ENCODE measurements around the gene BRSK1.

The BRSK1 gene

DNA sequence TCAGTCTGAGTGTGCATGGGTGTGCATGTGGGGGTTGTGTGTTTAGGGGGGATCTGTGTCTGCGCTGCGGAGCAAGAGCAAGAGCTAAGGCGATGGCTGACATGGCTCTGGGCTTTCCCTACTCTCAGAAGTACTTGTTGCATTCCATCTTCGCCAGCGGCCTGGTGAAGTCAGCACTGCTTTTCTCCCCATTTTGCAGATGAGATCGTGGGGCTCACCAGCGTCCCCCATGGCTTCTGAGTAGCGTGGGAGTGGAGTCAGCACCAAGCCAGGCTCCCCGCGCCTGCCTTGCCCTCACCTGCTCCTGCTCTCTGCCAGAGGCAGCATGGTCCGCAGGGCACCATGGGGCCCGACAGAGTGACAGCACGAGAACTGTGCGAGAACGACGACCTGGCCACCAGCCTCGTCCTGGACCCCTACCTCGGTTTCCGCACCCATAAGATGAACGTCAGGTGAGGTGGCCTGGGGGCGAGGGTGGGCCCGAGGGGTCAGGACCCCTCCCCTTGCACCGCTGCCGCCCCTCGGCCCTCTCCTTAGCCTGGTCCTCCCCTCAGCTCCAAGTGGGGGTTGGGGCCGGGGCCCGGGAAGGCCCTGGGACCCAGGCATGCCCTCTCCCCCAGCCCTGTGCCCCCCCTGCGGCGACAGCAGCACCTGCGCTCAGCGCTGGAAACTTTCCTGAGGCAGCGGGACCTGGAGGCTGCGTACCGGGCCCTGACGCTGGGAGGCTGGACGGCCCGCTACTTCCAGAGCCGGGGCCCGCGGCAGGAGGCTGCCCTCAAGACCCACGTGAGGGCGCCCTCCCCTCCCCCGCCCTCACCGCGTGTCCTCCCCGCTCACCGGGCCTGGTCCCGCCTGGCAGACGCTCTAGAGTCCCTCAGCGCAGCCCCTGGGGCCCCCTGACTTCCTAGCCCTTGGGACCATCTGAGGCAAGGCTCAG lies 58.1 kb downstream of the BRSK1 start:
- no peaks in the 10 kb centered on the region for H3K9me3 ChIP-seq (ENCODE audit: low read length)
- H3K4me1 ChIP-seq (ENCODE audit: insufficient read depth, low read length), result peaks cover 13% of the 10 kb centered on the region
- H2AFZ ChIP-seq (ENCODE audit: low read depth, low read length), result no peak overlapping the region
- H3K36me3 ChIP-seq (ENCODE audit: insufficient read depth, low read length), result peaks cover 30% of the 10 kb centered on the region
- H3K4me3 ChIP-seq (ENCODE audit: low read length), result peak overlapping the region; percentile 22
- no peaks in the 10 kb centered on the region for H3K27me3 ChIP-seq (ENCODE audit: insufficient read depth, low read length)

DNA sequence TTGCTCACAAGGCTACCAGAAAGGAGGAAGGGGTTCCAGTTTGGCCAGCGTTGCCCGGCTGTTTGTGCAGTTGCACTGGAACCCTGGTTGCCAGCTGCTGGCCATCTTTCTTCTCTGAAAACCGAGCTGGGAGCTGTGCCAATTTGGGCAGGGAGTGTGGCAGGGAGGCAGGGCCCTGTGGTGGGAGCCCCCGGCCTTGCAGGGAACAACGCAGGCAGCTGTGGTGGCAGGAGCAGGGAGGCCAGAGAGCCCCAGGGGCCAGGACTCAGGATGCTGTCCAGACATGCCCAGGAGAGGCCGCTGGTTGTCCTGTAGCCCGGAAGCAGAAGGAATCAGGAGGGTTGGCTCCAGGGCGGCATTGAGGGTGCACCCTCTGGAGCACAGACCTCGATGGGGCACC lies 60.6 kb downstream of the BRSK1 start:
- Histone ChIP-seq H3K27me3 (ENCODE audit: insufficient read depth, low read length) (no peaks in the 10 kb centered on the region), H3K36me3 (ENCODE audit: insufficient read depth, low read length) (peaks cover 33% of the 10 kb centered on the region), H3K4me3 (ENCODE audit: low read length) (no peak overlapping the region), H2AFZ (ENCODE audit: low read depth, low read length) (no peak overlapping the region), H3K9me3 (ENCODE audit: low read length) (no peaks in the 10 kb centered on the region), H3K4me1 (ENCODE audit: insufficient read depth, low read length) (peaks cover 13% of the 10 kb centered on the region)

DNA sequence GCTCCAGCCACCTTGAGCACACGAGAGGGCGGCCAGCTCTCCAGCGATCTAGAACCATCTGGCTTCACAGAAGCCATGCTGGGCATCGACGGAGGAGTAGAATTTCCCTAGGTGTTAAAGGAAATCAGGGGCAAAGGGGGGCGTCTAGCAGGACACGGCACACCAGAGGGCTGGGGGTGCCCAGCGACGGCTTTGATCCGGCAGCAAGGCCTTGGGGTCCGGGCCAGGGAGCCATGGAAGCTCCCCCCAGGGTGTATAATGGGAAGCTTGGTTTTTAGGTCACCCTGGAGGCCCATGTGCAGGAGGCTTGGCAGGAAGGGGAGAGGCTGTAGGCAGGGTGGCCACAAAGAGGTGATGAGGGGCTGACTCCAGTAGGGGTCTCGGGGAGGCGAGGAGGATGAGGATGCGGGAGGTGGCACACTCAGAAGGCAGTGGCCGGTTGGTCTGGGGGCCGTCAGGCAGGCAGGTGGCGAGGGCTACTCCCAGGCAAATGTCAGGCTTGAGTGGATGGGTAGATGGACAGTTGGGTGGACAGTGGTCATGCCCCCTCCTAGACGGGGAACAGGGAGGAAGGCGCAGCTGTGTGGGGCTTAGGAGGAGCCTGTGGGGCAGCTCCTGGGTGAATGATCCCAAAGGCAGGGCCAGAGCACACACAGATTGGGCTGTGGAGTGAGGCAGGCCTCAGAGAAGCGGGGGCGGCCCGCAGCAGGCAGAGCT lies 61.5 kb downstream of the BRSK1 start:
- Histone ChIP-seq H3K36me3 (ENCODE audit: insufficient read depth, low read length) (peaks cover 33% of the 10 kb centered on the region), H3K9me3 (ENCODE audit: low read length) (no peaks in the 10 kb centered on the region), H3K4me1 (ENCODE audit: insufficient read depth, low read length) (peaks cover 13% of the 10 kb centered on the region), H3K4me3 (ENCODE audit: low read length) (no peak overlapping the region), H3K27me3 (ENCODE audit: insufficient read depth, low read length) (no peaks in the 10 kb centered on the region), H2AFZ (ENCODE audit: low read depth, low read length) (no peak overlapping the region)

DNA sequence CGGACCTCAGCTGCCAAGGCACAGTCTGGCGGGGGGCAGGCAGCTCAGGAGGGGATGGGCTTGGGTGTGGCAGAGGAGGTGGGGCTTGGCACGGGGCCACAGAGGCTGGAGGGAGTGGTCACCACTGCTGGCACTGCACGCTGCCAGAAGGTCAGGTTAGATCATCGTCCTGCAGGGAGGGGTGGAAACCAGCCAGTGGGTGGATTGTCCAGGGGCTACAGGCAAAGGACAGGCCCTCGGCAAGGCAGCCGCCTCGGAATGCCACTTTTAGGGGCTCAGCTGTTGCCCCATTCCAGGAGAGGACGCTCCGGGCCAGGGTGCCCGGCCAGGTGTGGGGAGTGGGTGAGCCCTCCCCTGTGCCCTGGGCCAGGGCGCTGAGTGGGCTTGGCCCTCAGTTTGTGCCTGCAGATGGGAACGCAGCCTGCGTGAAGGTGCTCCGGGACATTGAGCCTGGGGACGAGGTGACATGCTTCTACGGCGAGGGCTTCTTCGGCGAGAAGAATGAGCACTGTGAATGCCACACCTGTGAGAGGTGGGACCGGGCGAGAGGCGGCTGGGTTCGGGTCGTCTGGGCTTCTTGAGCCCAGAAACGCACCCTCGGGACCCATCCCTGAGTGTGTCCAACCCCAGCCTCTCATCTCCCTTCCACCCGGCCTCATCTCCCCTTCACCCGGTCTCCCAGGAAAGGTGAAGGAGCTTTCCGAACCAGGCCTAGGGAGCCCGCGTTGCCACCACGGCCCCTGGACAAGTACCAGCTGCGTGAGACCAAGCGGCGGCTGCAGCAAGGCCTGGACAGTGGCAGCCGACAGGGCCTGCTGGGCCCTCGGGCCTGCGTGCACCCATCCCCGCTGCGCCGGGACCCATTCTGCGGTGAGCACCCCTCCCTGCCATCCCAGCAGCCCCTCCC lies 62.3 kb downstream of the BRSK1 start:
- Histone ChIP-seq H3K36me3 (ENCODE audit: insufficient read depth, low read length) (peaks cover 33% of the 10 kb centered on the region), H3K4me3 (ENCODE audit: low read length) (no peak overlapping the region), H3K4me1 (ENCODE audit: insufficient read depth, low read length) (peaks cover 13% of the 10 kb centered on the region), H2AFZ (ENCODE audit: low read depth, low read length) (no peak overlapping the region), H3K9me3 (ENCODE audit: low read length) (no peaks in the 10 kb centered on the region), H3K27me3 (ENCODE audit: insufficient read depth, low read length) (no peaks in the 10 kb centered on the region)

DNA sequence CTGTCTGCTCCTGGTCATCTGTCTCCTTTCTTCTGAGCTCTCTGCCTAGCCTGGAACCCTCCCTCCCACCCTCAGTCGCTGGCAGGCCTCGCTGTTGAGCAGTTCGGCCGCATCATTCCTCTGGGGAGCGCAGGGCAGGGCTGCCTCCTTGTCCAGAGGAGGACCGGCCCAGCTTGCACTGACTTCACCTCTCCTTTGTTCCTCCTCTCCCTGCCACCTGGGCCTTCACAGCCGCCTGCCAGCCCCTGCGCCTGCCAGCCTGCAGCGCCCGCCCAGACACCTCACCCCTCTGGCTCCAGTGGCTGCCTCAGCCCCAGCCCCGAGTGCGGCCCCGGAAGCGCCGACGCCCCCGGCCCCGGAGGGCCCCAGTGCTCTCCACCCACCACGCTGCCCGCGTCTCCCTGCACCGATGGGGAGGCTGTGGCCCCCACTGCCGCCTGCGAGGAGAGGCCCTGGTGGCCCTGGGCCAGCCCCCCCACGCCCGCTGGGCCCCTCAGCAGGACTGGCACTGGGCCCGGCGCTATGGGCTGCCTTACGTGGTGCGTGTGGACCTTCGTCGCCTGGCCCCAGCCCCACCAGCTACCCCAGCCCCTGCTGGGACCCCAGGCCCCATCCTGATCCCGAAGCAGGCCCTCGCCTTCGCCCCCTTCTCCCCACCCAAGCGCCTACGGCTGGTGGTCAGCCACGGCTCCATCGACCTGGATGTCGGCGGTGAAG lies 63.1 kb downstream of the BRSK1 start:
- no peak overlapping the region for H2AFZ ChIP-seq (ENCODE audit: low read depth, low read length)
- H3K9me3 ChIP-seq (ENCODE audit: low read length), result no peaks in the 10 kb centered on the region
- H3K36me3 ChIP-seq (ENCODE audit: insufficient read depth, low read length), result peaks cover 33% of the 10 kb centered on the region
- no peak overlapping the region for H3K4me3 ChIP-seq (ENCODE audit: low read length)
- H3K4me1 ChIP-seq (ENCODE audit: insufficient read depth, low read length), result peaks cover 7% of the 10 kb centered on the region
- peaks cover 5% of the 10 kb centered on the region for H3K27me3 ChIP-seq (ENCODE audit: insufficient read depth, low read length)

DNA sequence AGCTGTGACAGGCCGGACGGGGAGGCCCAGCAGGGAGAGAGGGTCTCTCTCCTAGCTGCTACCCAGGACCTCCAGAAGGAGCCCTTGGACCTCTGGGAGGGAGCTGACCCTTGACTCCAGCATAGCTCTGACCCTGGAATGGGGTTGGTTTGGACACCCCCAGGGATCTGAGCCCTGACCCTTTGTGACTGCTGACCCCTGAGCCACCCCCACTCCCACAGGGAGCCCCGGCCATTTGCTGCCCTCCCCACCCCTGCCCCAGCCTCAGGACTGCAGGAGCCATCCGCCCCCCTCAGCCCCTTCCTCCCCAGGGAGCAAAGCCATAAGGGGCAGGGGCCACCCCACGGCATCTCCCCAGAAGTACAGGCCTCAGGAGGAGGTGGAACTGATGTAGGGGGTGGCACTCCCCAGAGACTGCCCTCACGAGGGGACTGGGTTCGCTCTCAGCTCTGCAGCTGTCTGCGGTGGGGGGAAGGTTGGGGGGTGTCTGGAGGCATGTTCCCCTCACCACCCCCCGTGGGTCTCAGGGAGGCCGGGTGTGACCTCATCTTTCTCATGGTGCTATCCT lies 63.7 kb downstream of the BRSK1 start:
- no peak overlapping the region for H3K4me3 ChIP-seq (ENCODE audit: low read length)
- H3K27me3 ChIP-seq (ENCODE audit: insufficient read depth, low read length), result peaks cover 11% of the 10 kb centered on the region

DNA sequence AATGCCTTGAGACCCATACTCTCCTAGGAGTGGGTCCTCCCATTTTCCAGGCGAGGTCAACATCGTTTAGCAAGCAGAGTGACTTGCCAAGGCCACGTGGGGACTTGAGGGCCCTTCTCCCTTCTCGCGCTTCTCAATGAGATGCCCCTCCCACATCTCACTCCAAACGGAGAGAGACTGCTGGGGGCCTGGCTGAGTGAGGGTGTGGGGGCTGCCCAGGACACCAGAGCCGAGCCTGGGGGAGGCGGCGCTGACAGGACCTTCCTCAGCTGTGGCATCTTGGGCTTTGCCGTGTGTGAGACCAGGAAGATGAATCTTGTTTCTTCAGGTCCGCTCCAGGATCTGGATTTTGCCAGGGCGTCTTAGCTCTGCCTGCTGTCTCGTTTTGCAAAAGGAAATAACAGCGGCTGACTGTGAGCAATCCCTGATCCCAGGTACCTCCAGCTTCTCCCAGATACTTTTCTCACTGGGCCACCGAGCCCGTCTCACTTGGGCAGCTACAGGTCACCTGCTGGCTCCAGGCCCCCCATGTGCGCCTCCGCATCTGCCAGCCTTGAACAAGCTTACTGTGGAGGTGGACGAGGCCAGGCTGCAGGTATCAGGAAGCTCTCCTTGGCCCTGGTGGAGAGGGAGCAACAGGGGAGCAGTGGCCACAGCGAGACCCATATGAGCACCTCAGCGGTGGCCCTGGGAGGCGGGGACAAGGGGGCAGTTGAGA lies 64.7 kb downstream of the BRSK1 start:
- H3K4me3 ChIP-seq (ENCODE audit: low read length), result no peak overlapping the region
- peaks cover 24% of the 10 kb centered on the region for H3K36me3 ChIP-seq (ENCODE audit: insufficient read depth, low read length)
- H3K27me3 ChIP-seq (ENCODE audit: insufficient read depth, low read length), result peaks cover 21% of the 10 kb centered on the region
- peaks cover 10% of the 10 kb centered on the region for H3K4me1 ChIP-seq (ENCODE audit: insufficient read depth, low read length)
- no peak overlapping the region for H2AFZ ChIP-seq (ENCODE audit: low read depth, low read length)
- peaks cover 3% of the 10 kb centered on the region for H3K9me3 ChIP-seq (ENCODE audit: low read length)

More for the DNA sequence above, 63.7 kb downstream of the BRSK1 start:
- Histone ChIP-seq H3K9me3 (ENCODE audit: low read length) (peaks cover 3% of the 10 kb centered on the region), H2AFZ (ENCODE audit: low read depth, low read length) (no peak overlapping the region), H3K36me3 (ENCODE audit: insufficient read depth, low read length) (peaks cover 33% of the 10 kb centered on the region), H3K4me1 (ENCODE audit: insufficient read depth, low read length) (peaks cover 6% of the 10 kb centered on the region)

DNA sequence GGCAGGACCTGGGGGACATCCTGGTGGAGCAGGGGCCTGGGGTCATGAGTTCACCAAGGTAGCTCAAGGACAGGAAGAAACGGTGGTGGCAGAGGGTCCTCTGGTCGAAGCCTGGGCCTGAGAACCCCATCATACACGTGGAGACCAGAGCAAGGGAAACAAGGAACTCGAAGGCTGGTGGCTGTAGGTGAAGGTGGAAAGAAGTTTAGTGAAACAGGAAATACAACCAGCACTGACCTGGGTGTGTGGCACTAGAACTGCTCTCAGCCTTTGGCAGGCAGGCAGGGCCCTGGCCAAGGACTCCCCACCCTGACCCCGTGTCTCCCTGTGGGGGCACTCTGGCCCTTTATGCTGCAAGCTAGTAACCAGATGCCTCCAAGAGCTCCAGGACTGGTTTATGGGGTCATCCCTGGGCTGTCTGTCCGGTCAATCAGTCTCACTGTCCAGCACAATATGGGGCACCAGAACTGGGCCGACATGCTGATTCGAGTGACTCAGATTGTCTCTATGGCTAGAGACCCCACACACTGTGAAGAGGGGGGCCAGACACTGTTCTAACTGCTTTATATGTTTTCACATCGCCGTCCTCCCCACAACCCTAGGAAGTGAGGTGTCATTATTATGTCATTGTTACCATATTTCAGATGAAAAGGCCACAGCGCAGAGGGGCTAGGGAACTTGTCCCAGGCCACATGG lies 67.0 kb downstream of the BRSK1 start:
- Histone ChIP-seq H2AFZ (ENCODE audit: low read depth, low read length) (no peak overlapping the region), H3K27me3 (ENCODE audit: insufficient read depth, low read length) (peaks cover 39% of the 10 kb centered on the region), H3K4me3 (ENCODE audit: low read length) (no peak overlapping the region), H3K36me3 (ENCODE audit: insufficient read depth, low read length) (peaks cover 8% of the 10 kb centered on the region), H3K4me1 (ENCODE audit: insufficient read depth, low read length) (peaks cover 14% of the 10 kb centered on the region), H3K9me3 (ENCODE audit: low read length) (peaks cover 3% of the 10 kb centered on the region)

DNA sequence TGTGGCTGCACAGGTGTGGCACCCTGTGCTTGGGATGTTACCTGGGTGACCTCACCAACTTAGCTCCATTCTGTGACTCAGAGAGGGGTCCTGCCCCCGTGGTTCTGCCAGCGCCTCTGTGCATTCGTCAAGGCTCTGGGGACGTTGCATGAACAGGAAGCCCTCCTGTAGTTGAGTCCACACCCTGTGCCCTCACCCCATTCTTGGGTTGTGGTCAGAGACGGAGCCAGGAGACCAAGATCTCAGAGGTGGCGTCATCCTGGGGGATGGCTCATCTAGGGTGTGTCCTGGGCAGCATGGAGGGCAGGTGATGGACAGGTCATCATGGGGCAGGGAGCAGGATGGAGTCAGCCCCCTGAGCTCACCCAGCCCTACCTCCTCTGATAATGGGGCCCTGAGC lies 68.2 kb downstream of the BRSK1 start:
- H3K27me3 ChIP-seq (ENCODE audit: insufficient read depth, low read length), result peaks cover 51% of the 10 kb centered on the region
- H2AFZ ChIP-seq (ENCODE audit: low read depth, low read length), result no peak overlapping the region
- H3K36me3 ChIP-seq (ENCODE audit: insufficient read depth, low read length), result peaks cover 3% of the 10 kb centered on the region
- H3K4me3 ChIP-seq (ENCODE audit: low read length), result no peak overlapping the region
- H3K9me3 ChIP-seq (ENCODE audit: low read length), result peaks cover 4% of the 10 kb centered on the region
- peaks cover 14% of the 10 kb centered on the region for H3K4me1 ChIP-seq (ENCODE audit: insufficient read depth, low read length)

DNA sequence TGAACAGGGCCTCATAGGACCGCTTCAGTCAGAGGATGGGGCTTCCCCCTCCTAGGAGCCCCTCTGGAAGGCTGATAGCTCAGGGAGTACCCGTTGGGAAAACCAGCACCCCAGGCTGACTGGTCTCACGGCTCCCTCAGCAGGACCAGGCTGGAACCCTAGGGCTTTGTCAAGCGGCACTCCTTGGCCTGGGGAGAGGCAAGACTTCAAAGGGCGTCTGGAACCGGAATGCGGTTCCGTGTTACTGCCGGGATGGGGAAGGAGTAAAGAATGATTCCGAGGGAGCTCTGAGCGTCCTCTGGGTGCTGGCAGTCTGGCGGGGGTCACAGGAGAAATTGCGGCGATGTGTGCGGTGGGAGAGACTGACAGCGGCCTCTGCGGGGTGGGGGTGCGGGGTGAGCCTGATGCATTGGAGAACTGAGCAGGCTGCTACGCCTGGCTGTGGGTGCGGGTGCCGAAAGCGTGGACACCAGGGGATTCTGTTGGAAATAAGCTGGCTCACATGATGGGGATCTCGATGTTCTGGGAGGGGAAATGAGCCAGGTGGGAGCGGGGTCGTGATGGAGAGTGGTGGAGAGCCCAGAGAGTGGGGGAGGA lies 68.8 kb downstream of the BRSK1 start:
- Histone ChIP-seq H3K4me3 (ENCODE audit: low read length) (no peak overlapping the region), H3K4me1 (ENCODE audit: insufficient read depth, low read length) (peaks cover 14% of the 10 kb centered on the region), H3K36me3 (ENCODE audit: insufficient read depth, low read length) (no peaks in the 10 kb centered on the region), H2AFZ (ENCODE audit: low read depth, low read length) (no peak overlapping the region), H3K27me3 (ENCODE audit: insufficient read depth, low read length) (peaks cover 56% of the 10 kb centered on the region), H3K9me3 (ENCODE audit: low read length) (peaks cover 5% of the 10 kb centered on the region)

DNA sequence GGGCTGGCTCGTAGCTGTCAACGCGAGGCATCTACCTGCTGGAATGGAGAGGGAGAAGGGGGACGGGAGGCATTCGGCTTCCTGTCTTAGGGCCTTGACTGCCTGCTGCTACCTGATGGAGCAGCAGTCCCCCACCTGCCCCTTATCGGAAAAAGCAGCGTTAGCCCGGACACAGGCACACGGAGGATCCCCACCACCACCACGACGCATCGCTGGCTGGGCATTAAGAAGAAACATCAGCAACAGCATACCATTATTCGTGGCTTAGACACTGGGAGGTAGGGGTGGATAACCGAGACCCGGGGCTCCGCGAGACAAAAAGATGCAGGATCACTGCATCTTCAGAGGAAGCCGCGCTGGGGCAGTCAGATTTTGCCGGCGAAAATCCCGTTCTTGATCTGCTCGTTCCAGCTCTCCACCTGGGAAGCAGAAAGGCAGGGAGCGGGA lies 69.6 kb downstream of the BRSK1 start:
- Histone ChIP-seq H2AFZ (ENCODE audit: low read depth, low read length) (no peak overlapping the region), H3K36me3 (ENCODE audit: insufficient read depth, low read length) (no peaks in the 10 kb centered on the region), H3K4me3 (ENCODE audit: low read length) (peak overlapping the region; percentile 36), H3K4me1 (ENCODE audit: insufficient read depth, low read length) (peaks cover 10% of the 10 kb centered on the region), H3K9me3 (ENCODE audit: low read length) (peaks cover 5% of the 10 kb centered on the region), H3K27me3 (ENCODE audit: insufficient read depth, low read length) (peaks cover 56% of the 10 kb centered on the region)

Measured in neuron (in vitro differentiated cells).